Lower leg skin (tissue), 4 donors: ENCODE measurements around the gene TIGIT. TPM values are rescaled to one million over a fixed set of nuclear protein-coding genes. Genes with fewer than 3 reads are reported as not detected.

Experiments used
- DNase-seq, 2 donors: peaks; one replicate each; pipeline ENCODE4 v3.0.0-alpha.2; 2019; ENCODE audit warnings: low spot score in 2 of 2
- H3K4me3 ChIP-seq: fragments of 200-600 bp; sonication (generic); 2 replicates; pipeline ENCODE4 v1.5.1; 2017; ENCODE audit warnings: mild to moderate bottlenecking, low read depth; ENCODE audit not compliant: poor library complexity, severe bottlenecking
- CTCF ChIP-seq, 3 donors: fragments of 450-650 bp; IDR thresholded peaks; one replicate each; pipeline ENCODE4 v1.5.1; 2016; ENCODE audit warnings: antibody characterized with exemption in 3 of 3, mild to moderate bottlenecking in 3 of 3, moderate library complexity in 2 of 3
- POLR2A ChIP-seq, 2 donors: fragments of 450-650 bp; IDR thresholded peaks; one replicate each; pipeline ENCODE4 v1.6.1; 2016 to 2017; ENCODE audit warnings: antibody characterized with exemption in 2 of 2, mild to moderate bottlenecking in 1 of 2, moderate library complexity in 1 of 2
- WGBS, 2 donors: methylation state at CpG; one replicate each; pipeline ENCODE4 v1.1.5; 2018; 5-methylcytosine and 5-hydroxymethylcytosine counted together
- intact Hi-C: fragments of 100-400 bp; cut with DNase I; formaldehyde crosslinking; loops from one replicate; pipeline ENCODE4 v1.15.0; 2023; ENCODE audit warnings: low total_unique reads
- total RNA-seq, 4 donors: library from RNA; depleted of rRNA; stranded (reverse); fragments of >200 nt; gene quantifications; one replicate each; pipeline ENCODE4 v1.1.0, GENCODE V29; 2016

The TIGIT gene
- total RNA-seq, 4 donors from 2014 or later = 1.2 TPM; not detected in 3

GRCh38 chr3:114307222-114307830 is 13.5 kb downstream of the TIGIT start:
- no peak overlapping the region for H3K4me3 ChIP-seq
- WGBS, 2 donors = 83 to 85% methylated on average over 8 of the region's 8 CpGs
- DNase-seq = no peak
- intact Hi-C loops = no loop called here
- TF ChIP-seq POLR2A (IDR thresholded peaks at IDR 0.05) (no peak), CTCF (IDR thresholded peaks at IDR 0.05) (no peak)

- TF ChIP-seq CTCF (IDR thresholded peaks at IDR 0.05) = no peak
- no peak for TF ChIP-seq POLR2A (IDR thresholded peaks at IDR 0.05)
- no peak overlapping the region for H3K4me3 ChIP-seq
- DNase-seq = no peak
- intact Hi-C loops = no loop called here
- WGBS, 2 donors = 69 to 93% methylated on average over 3 of the region's 3 CpGs
Measured at GRCh38 chr3:114307832-114308231, 14.0 kb downstream of the TIGIT start.

GRCh38 chr3:114308377-114308776 is 14.5 kb downstream of the TIGIT start:
- no peak for TF ChIP-seq POLR2A (IDR thresholded peaks at IDR 0.05)
- TF ChIP-seq CTCF (IDR thresholded peaks at IDR 0.05) = no peak
- no peak overlapping the region for H3K4me3 ChIP-seq
- 77 to 79% methylated on average over 2 of the region's 2 CpGs for WGBS, 2 donors
- intact Hi-C loops = no loop called here
- no peak for DNase-seq

- WGBS, 2 donors = 54 to 62% methylated on average over 5 of the region's 5 CpGs
- no peak for DNase-seq
- intact Hi-C loops = no loop called here
Measured at GRCh38 chr3:114308830-114309229, 15.0 kb downstream of the TIGIT start.

GRCh38 chr3:114310695-114311094 is 16.9 kb downstream of the TIGIT start:
- intact Hi-C loops = no loop called here
- TF ChIP-seq POLR2A (IDR thresholded peaks at IDR 0.05) (no peak), CTCF (IDR thresholded peaks at IDR 0.05) (no peak)
- DNase-seq = no peak
- no peak overlapping the region for H3K4me3 ChIP-seq
- 67 to 78% methylated on average over 2 of the region's 2 CpGs for WGBS, 2 donors

More at GRCh38 chr3:114308830-114309229, 15.0 kb downstream of the TIGIT start:
- TF ChIP-seq CTCF (IDR thresholded peaks at IDR 0.05) = no peak
- no peak for TF ChIP-seq POLR2A (IDR thresholded peaks at IDR 0.05)
- no peak overlapping the region for H3K4me3 ChIP-seq

GRCh38 chr3:114313426-114313825 is 19.6 kb downstream of the TIGIT start:
- intact Hi-C loops = no loop called here
- WGBS, 2 donors = 93 to 96% methylated on average over 2 of the region's 2 CpGs
- H3K4me3 ChIP-seq = no peak overlapping the region
- TF ChIP-seq POLR2A (IDR thresholded peaks at IDR 0.05) (no peak), CTCF (IDR thresholded peaks at IDR 0.05) (no peak)
- no peak for DNase-seq
